IMR-90 (cell line): Measurements from ENCODE around the gene PRKRA. TPM values are rescaled to one million over a fixed set of nuclear protein-coding genes. Genes with fewer than 3 reads are reported as not detected.

ENCODE experiments used
- ATAC-seq: fragments of 200-7000 bp; cut with Tn5 transposase; 2 replicates; pipeline ENCODE4 v1.9.1; 2020; ENCODE audit warnings: low read depth, mild to moderate bottlenecking, moderate library complexity
- BruUV-seq: library from RNA; stranded (reverse); fragments of 400-500 nt; replicated peaks from 2 replicates; lab custom pipeline; 2021; lab: Mats Ljungman, UMichigan
- CTCF ChIA-PET: fragments of 300-600 bp; formaldehyde crosslinking; extraction: SDS; loops from one replicate; lab custom pipeline; 2021; ENCODE audit warnings: antibody characterized with exemption; lab: Yijun Ruan, JAX
- POLR2A ChIA-PET: fragments of 300-600 bp; sonication (Branson Sonifier 250); formaldehyde crosslinking; loops from one replicate; lab custom pipeline; 2022; ENCODE audit warnings: antibody characterized with exemption; ENCODE audit not compliant: unreplicated experiment; lab: Charles Lee
- DNase-seq: peaks from one replicate; pipeline ENCODE4 v3.0.0; 2013
- H2AFZ ChIP-seq: replicated peaks from 2 replicates; pipeline ENCODE3; 2013; ENCODE audit warnings: low read length, mild to moderate bottlenecking; ENCODE audit not compliant: poor library complexity
- H2AK5ac ChIP-seq: 2 replicates; pipeline ENCODE4 v1.6.1; 2013; ENCODE audit warnings: low read depth, low read length, inconsistent platforms
- H2AK9ac ChIP-seq: replicated peaks from 2 replicates; pipeline ENCODE3; 2013; ENCODE audit warnings: mild to moderate bottlenecking, low read depth, low read length, moderate library complexity; ENCODE audit not compliant: poor library complexity
- H2BK120ac ChIP-seq: 2 replicates; pipeline ENCODE4 v1.6.1; 2013; ENCODE audit warnings: low read depth, low read length, inconsistent platforms
- H2BK15ac ChIP-seq: 3 replicates; pipeline ENCODE4 v1.6.1; 2013; ENCODE audit warnings: low read depth, low read length, inconsistent platforms
- H2BK20ac ChIP-seq: 2 replicates; pipeline ENCODE4 v1.6.1; 2013; ENCODE audit warnings: low read depth, mild to moderate bottlenecking, inconsistent platforms, low read length, moderate library complexity
- H2BK5ac ChIP-seq: 2 replicates; pipeline ENCODE4 v1.6.1; 2013; ENCODE audit warnings: mild to moderate bottlenecking, low read depth, low read length, inconsistent platforms; ENCODE audit not compliant: poor library complexity, severe bottlenecking
- H3K14ac ChIP-seq: replicated peaks from 2 replicates; pipeline ENCODE4 v1.6.1; 2013; ENCODE audit warnings: low read depth, low read length, inconsistent platforms
- H3K18ac ChIP-seq: 2 replicates; pipeline ENCODE4 v1.6.1; 2013; ENCODE audit warnings: low read depth, low read length, control low read depth
- H3K23ac ChIP-seq: 2 replicates; pipeline ENCODE4 v1.6.1; 2013; ENCODE audit warnings: low read depth, low read length, inconsistent platforms
- H3K27ac ChIP-seq: 2 replicates; pipeline ENCODE4 v1.5.1; 2013; ENCODE audit warnings: mild to moderate bottlenecking, control low read depth, low read length; ENCODE audit not compliant: insufficient read depth
- H3K27me3 ChIP-seq: 2 replicates; pipeline ENCODE4 v1.6.1; 2013; ENCODE audit warnings: low read length; ENCODE audit not compliant: control insufficient read depth, insufficient read depth
- H3K36me3 ChIP-seq: 2 replicates; pipeline ENCODE4 v1.6.1; 2013; ENCODE audit warnings: low read length, mixed read lengths; ENCODE audit not compliant: control insufficient read depth, insufficient read depth
- H3K4ac ChIP-seq: 2 replicates; pipeline ENCODE4 v1.6.1; 2013; ENCODE audit warnings: low read depth, low read length, inconsistent platforms
- H3K4me1 ChIP-seq: 2 replicates; pipeline ENCODE4 v1.6.1; 2013; ENCODE audit warnings: low read length, mixed read lengths; ENCODE audit not compliant: control insufficient read depth, insufficient read depth
- H3K4me2 ChIP-seq: 2 replicates; pipeline ENCODE4 v1.6.1; 2013; ENCODE audit warnings: low read depth, mild to moderate bottlenecking, control low read depth, low read length, moderate library complexity
- H3K4me3 ChIP-seq: 2 replicates; pipeline ENCODE4 v1.5.1; 2013; ENCODE audit warnings: low read depth, mild to moderate bottlenecking, control low read depth, low read length, moderate library complexity; ENCODE audit not compliant: insufficient read depth
- H3K56ac ChIP-seq: 2 replicates; pipeline ENCODE4 v1.6.1; 2013; ENCODE audit warnings: low read length, inconsistent platforms; ENCODE audit not compliant: insufficient read depth; ENCODE audit errors: extremely low read depth
- H3K79me1 ChIP-seq, 2 experiments: 2 replicates each; pipeline ENCODE4 v1.6.1; 2013; ENCODE audit warnings: low read length in 2 of 2, inconsistent platforms in 1 of 2, low read depth in 1 of 2
- H3K9ac ChIP-seq: 2 replicates; pipeline ENCODE4 v1.6.1; 2013; ENCODE audit warnings: low read depth, low read length, control low read depth
- H3K9me1 ChIP-seq: 2 replicates; pipeline ENCODE4 v1.6.1; 2013; ENCODE audit warnings: low read length, inconsistent platforms; ENCODE audit not compliant: insufficient read depth
- H3K9me3 ChIP-seq: 2 replicates; pipeline ENCODE4 v1.6.1; 2013; ENCODE audit warnings: low read length; ENCODE audit not compliant: control insufficient read depth, insufficient read depth
- H4K20me1 ChIP-seq: 2 replicates; pipeline ENCODE4 v1.6.1; 2013; ENCODE audit warnings: low read length, inconsistent platforms; ENCODE audit not compliant: insufficient read depth
- H4K5ac ChIP-seq: 2 replicates; pipeline ENCODE4 v1.6.1; 2013; ENCODE audit warnings: mild to moderate bottlenecking, low read depth, low read length, control low read depth
- H4K8ac ChIP-seq, 2 experiments: 2 replicates each; pipeline ENCODE4 v1.6.1; 2013; ENCODE audit warnings: low read depth in 2 of 2, low read length in 2 of 2, control low read depth in 1 of 2, inconsistent platforms in 1 of 2
- H4K91ac ChIP-seq: 2 replicates; pipeline ENCODE4 v1.6.1; 2013; ENCODE audit warnings: low read depth, low read length, inconsistent platforms; ENCODE audit not compliant: insufficient read depth
- BHLHE40 ChIP-seq: fragments of 150-350 bp; IDR thresholded peaks from 2 replicates; pipeline ENCODE4 v1.6.1; 2016; ENCODE audit warnings: mild to moderate bottlenecking, low read depth, low read length
- CEBPB ChIP-seq: IDR thresholded peaks from 2 replicates; pipeline ENCODE4 v1.6.1; 2012; ENCODE audit warnings: low read depth, low read length, improper control_type of control experiment
- FOS ChIP-seq: fragments of 150-350 bp; IDR thresholded peaks from 2 replicates; pipeline ENCODE4 v1.6.1; 2016; ENCODE audit warnings: low read depth, low read length
- MXI1 ChIP-seq: IDR thresholded peaks from 2 replicates; pipeline ENCODE4 v1.6.1; 2012; ENCODE audit warnings: low read depth, mild to moderate bottlenecking, low read length, moderate library complexity, borderline replicate concordance
- NFE2L2 ChIP-seq: fragments of 150-350 bp; IDR thresholded peaks from 2 replicates; pipeline ENCODE4 v1.6.1; 2016; ENCODE audit warnings: low read depth, mild to moderate bottlenecking, low read length
- RAD21 ChIP-seq: IDR thresholded peaks from 2 replicates; pipeline ENCODE4 v1.6.1; 2012; ENCODE audit warnings: low read length, improper control_type of control experiment
- RCOR1 ChIP-seq: IDR thresholded peaks from 2 replicates; pipeline ENCODE4 v1.6.1; 2012; ENCODE audit warnings: mild to moderate bottlenecking, low read length, improper control_type of control experiment; ENCODE audit not compliant: insufficient replicate concordance
- SMC3 ChIP-seq: fragments of 150-350 bp; IDR thresholded peaks from 2 replicates; pipeline ENCODE4 v1.6.1; 2016; ENCODE audit warnings: low read depth, mild to moderate bottlenecking, antibody characterized with exemption, low read length, moderate library complexity
- WGBS, 2 experiments: methylation state at CpG; one replicate each; pipeline versions ENCODE4 v1.1.5 to v1.1.7; 2013; ENCODE audit warnings: missing lambda C conversion rate in 2 of 2; ENCODE audit not compliant: insufficient read length in 1 of 2; ENCODE audit errors: extremely low coverage in 2 of 2; 5-methylcytosine and 5-hydroxymethylcytosine counted together
- dilution Hi-C: fragments of 300-500 bp; cut with HindIII; formaldehyde crosslinking; loops from one replicate; pipeline ENCODE4 v1.14.3; 2018; ENCODE audit warnings: low sequenced_read_pairs; ENCODE audit not compliant: unreplicated experiment
- in situ Hi-C: fragments of 300-500 bp; cut with MboI; formaldehyde crosslinking; loops from 3 replicates; pipeline ENCODE4 v1.14.3; 2019; ENCODE audit warnings: low sequenced_read_pairs, inconsistent platforms, mixed read lengths
- intact Hi-C: fragments of 100-400 bp; cut with micrococcal nuclease; formaldehyde crosslinking; loops from 2 replicates; pipeline ENCODE4 v1.10.0; 2022
- polyA plus RNA-seq, 3 experiments: library from polyadenylated mRNA; depleted of rRNA; stranded (reverse); fragments of >200 nt; gene quantifications; 2 replicates each; pipeline ENCODE4 v1.2.3, GENCODE V29; 2012; ENCODE audit warnings: low replicate concordance in 1 of 3
- total RNA-seq: library from RNA; depleted of rRNA; stranded (reverse); fragments of >200 nt; gene quantifications from 2 replicates; pipeline ENCODE4 v1.2.3, GENCODE V29; 2012
- TF ChIP-seq, protein P1 (sequence below): fragments of 150-350 bp; IDR thresholded peaks from 2 replicates; pipeline ENCODE4 v1.6.1; 2016; ENCODE audit warnings: low read depth, mild to moderate bottlenecking, low read length, moderate library complexity, borderline replicate concordance

PRKRA gene
- total and polyA plus RNA-seq, 2 of the 4 experiments (the other 2 are of a cell fraction): 39.5 to 53.6 TPM

DNA sequence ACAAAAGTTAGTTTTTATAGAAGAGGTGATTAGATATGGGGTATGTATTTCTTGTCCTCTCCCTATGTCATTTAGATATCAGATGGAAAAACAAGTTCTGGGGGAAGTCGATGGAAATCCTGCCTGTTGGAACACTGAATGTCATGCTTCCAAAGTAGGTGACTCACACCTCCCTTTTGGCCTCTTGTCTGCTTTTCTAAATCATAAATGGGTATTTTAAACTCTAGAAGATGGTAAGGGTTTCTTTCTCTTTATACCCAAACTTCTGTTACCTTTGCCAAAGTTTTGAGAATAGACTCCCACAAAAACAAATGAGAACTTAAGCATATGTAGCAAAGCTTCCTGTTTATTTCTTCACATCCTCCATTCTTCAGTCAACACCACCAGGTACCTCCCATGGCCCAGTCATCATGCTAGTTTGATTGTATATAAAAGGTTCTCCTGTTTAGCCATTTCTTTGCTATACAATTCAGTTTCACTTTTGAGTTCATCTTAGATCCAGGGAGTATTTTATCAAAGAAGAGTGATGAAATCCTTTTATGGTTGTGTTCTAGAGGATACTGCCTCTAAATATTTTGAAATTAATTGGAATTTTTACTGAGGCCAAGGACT, 63.9 kb downstream of the PRKRA start:
- no peak overlapping the region for H3K4ac ChIP-seq
- TF ChIP-seq MXI1: no peak
- TF ChIP-seq RCOR1: no peak
- no peak for TF ChIP-seq BHLHE40
- TF ChIP-seq RAD21: no peak
- no peak for TF ChIP-seq FOS
- TF ChIP-seq, protein P1, sequence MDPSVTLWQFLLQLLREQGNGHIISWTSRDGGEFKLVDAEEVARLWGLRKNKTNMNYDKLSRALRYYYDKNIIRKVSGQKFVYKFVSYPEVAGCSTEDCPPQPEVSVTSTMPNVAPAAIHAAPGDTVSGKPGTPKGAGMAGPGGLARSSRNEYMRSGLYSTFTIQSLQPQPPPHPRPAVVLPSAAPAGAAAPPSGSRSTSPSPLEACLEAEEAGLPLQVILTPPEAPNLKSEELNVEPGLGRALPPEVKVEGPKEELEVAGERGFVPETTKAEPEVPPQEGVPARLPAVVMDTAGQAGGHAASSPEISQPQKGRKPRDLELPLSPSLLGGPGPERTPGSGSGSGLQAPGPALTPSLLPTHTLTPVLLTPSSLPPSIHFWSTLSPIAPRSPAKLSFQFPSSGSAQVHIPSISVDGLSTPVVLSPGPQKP: no peak
- TF ChIP-seq SMC3: no peak
- no peak for TF ChIP-seq CEBPB
- TF ChIP-seq NFE2L2: no peak
- peak overlapping the region; percentile 49; the same call in 1 of the 2 replicates for H3K27ac ChIP-seq
- H3K79me1 ChIP-seq: no peaks in the 10 kb centered on the region
- no peak overlapping the region for H3K4me3 ChIP-seq
- H3K18ac ChIP-seq: peak overlapping the region; percentile 3; the same call in 1 of the 2 replicates
- H4K91ac ChIP-seq: no peak overlapping the region; the same call in 1 of the 2 replicates
- H3K9ac ChIP-seq: no peak overlapping the region
- no CpG with 5 or more reads among the region's 1 CpG for WGBS, 2 experiments
- ChIA-PET POLR2A (no interaction called here), CTCF (no interaction called here)
- dilution Hi-C loops (no loop called here), intact Hi-C loops (no loop called here), in situ Hi-C loops (no loop called here)
- H3K27me3 ChIP-seq: no peaks in the 10 kb centered on the region
- no peak overlapping the region for H2BK120ac ChIP-seq
- no peak overlapping the region for H2AK5ac ChIP-seq
- ATAC-seq (peak; percentile 59), DNase-seq (peak; percentile 47)
- no peak overlapping the region for H2AK9ac ChIP-seq
- H4K20me1 ChIP-seq: no peaks in the 10 kb centered on the region
- no peak overlapping the region for H3K56ac ChIP-seq
- peak overlapping the region; percentile 69; the same call in 1 of the 2 replicates for H3K4me2 ChIP-seq
- H3K14ac ChIP-seq: no peak overlapping the region
- no peak overlapping the region for H2BK20ac ChIP-seq
- no peaks in the 10 kb centered on the region for H3K36me3 ChIP-seq
- peak overlapping the region; percentile 72; the same call in 1 of the 2 replicates for H4K5ac ChIP-seq
- peaks cover 6% of the 10 kb centered on the region for H3K9me1 ChIP-seq
- BruUV-seq: no TSS peak
- H3K23ac ChIP-seq: no peak overlapping the region
- H2AFZ ChIP-seq: no peak overlapping the region
- no peaks in the 10 kb centered on the region for H3K9me3 ChIP-seq
- peaks cover 8% of the 10 kb centered on the region for H3K4me1 ChIP-seq
- peak overlapping the region; percentile 81 for H2BK5ac ChIP-seq
- H4K8ac ChIP-seq: no peak overlapping the region; a peak in 2 of 4 replicates
- H2BK15ac ChIP-seq: no peak overlapping the region; the same call in 2 of the 3 replicates
